Tongue (tissue), 2 donors: ENCODE measurements around the gene CCDC159. TPM values are rescaled to one million over a fixed set of nuclear protein-coding genes. Genes with fewer than 3 reads are reported as not detected.
"Not testable (repeated sequence)": the region's sequence is repeated elsewhere in the genome, so short reads cannot be mapped to it uniquely, and the experiment has no call there.

Experiments used
- DNase-seq: peaks from one replicate; pipeline ENCODE4 v3.0.0-alpha.2; 2015
- total RNA-seq: library from RNA; depleted of rRNA; stranded (reverse); fragments of >200 nt; gene quantifications from one replicate; pipeline ENCODE4 v1.2.3, GENCODE V29; 2014

The CCDC159 gene
- total RNA-seq, 1 donor from 2014 or later, result 7.4 TPM

GRCh38 chr19:11338121-11338520 lies 8.2 kb upstream of the CCDC159 start:
- no peak for DNase-seq

GRCh38 chr19:11338569-11339253 lies 7.6 kb upstream of the CCDC159 start:
- DNase-seq, result peak; percentile 45

- DNase-seq, result peak; percentile 97
Observed at GRCh38 chr19:11339254-11340098, 6.8 kb upstream of the CCDC159 start, which contains the start of gene RAB3D. RAB3D (minus strand) TSS chr19:11339657; CDS start chr19:11337399, 2,258 bp downstream.

GRCh38 chr19:11340099-11340467 lies 6.2 kb upstream of the CCDC159 start:
- DNase-seq, result not testable (repeated sequence)

- no peak for DNase-seq
Observed at GRCh38 chr19:11342429-11342828, 3.9 kb upstream of the CCDC159 start.

- DNase-seq, result no peak
Observed at GRCh38 chr19:11345122-11345803, 1.1 kb upstream of the CCDC159 start.

GRCh38 chr19:11347546-11348039 lies 1.3 kb downstream of the CCDC159 start:
- no peak for DNase-seq

GRCh38 chr19:11349171-11349570 lies 2.9 kb downstream of the CCDC159 start:
- no peak for DNase-seq

- not testable (repeated sequence) for DNase-seq
Observed at GRCh38 chr19:11354102-11354501, 7.8 kb downstream of the CCDC159 start.

GRCh38 chr19:11355160-11356073 lies 9.1 kb downstream of the CCDC159 start, which contains the start of gene PLPPR2:
PLPPR2 (plus strand) TSS chr19:11355432; CDS start chr19:11357674, 2,242 bp downstream.
- DNase-seq, result peak; percentile 91

GRCh38 chr19:11356074-11356397 lies 9.7 kb downstream of the CCDC159 start:
- DNase-seq, result no peak

- DNase-seq, result no peak
Observed at GRCh38 chr19:11356676-11357550, 10.6 kb downstream of the CCDC159 start.

- DNase-seq, result no peak
Observed at GRCh38 chr19:11359421-11359820, 13.1 kb downstream of the CCDC159 start.

GRCh38 chr19:11361037-11361770 lies 14.9 kb downstream of the CCDC159 start:
- DNase-seq, result peak; percentile 49

GRCh38 chr19:11361771-11362731 lies 15.7 kb downstream of the CCDC159 start:
- no peak for DNase-seq

- no peak for DNase-seq
Observed at GRCh38 chr19:11363881-11364280, 17.6 kb downstream of the CCDC159 start.

- DNase-seq, result no peak
Observed at GRCh38 chr19:11364296-11364904, 18.1 kb downstream of the CCDC159 start.

- DNase-seq, result no peak
Observed at GRCh38 chr19:11364935-11365334, 18.6 kb downstream of the CCDC159 start.
